GM21619 (cell line): ENCODE data around the gene OPRD1.
"Not testable (repeated sequence)": the region's sequence is repeated elsewhere in the genome, so short reads cannot be mapped to it uniquely, and the experiment has no call there.

Experiments used
- ATAC-seq: cut with Tn5 transposase; IDR thresholded peaks from one replicate; pipeline ENCODE4 v1.9.1; 2021; ENCODE audit not compliant: unreplicated experiment

Gene OPRD1

DNA sequence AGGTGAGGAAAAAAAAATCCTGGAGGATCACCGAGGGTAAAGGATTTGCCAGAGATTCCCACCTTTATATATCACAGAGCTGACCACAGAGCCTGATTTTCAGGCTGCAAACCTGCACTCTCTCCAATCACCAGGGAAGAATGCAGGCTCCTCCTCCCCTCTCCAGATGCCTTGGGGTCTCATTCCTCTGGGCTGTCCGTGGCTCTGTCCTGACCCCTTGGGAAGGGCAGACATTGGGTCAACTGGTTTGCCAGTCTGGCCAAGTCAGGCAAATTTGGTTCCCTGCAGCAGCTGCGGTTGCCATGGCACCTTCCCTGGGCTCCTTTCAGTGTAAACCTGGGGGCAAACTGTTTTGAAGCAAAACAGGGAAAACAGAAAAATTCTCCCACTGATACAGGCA is 11.6 kb upstream of the OPRD1 start:
- no peak for ATAC-seq

- no peak for ATAC-seq
These were observed 10.5 kb upstream of the OPRD1 start for GRCh38 chr1:28801461-28801860.

DNA sequence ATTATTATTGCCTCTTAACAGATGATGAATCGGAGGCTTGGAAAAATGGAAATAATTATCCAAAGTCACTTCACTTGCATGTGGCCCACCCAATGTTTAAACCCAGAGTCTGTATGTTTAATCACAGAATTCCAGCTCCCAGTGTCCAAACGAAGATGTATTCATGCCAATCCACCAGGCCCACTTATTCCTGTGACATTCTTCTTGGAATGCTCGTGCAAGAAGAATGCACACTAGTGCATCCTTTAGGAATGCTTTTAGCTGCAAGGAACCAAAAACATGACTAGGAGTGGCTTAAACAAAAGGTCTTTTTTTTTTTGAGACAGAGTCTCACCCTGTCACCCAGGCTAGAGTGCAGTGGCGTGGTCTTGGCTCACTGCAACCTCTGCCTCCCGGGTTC is 8.9 kb upstream of the OPRD1 start:
- ATAC-seq, result no peak

GRCh38 chr1:28803662-28804061 is 8.3 kb upstream of the OPRD1 start:
- ATAC-seq, result no peak

GRCh38 chr1:28804071-28804470 is 7.9 kb upstream of the OPRD1 start:
- no peak for ATAC-seq

DNA sequence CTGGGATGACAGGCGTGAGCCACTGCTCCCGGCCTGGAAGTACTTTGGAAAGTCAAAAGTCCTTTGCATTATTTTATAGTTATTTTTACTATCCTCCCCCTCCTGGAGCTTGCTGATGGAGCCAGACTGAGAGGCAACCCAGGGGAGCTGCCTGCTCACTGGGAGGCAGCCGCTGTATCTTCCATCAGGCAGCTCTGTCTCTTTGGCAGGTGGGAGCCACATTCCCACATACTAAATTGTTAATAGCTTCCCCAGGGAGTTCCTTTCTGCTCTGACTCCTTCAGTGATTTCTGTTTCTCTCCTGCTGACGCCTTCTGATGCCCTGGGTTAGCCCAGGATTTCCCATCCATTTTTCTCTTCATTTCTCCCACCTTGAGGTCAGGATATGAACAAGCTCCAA is 4.9 kb upstream of the OPRD1 start:
- ATAC-seq, result no peak

DNA sequence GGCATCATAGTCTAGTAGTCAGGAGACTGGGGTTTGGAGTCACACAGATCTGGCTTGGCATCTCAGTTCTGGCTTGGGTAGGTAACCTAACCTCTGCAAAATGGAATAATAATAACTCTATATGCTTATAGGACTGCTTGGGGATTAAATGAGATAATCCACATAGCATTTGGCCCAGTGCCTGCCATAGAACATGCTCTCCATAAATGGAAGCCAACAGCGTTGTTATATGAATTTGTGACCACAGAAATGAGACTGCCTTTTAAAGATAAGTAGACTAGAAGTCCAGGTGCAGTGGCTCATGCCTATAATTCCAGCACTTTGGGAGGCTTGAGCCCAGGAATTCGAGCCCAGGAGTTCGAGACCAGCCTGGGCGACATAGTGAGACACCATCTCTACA is 4.0 kb upstream of the OPRD1 start:
- ATAC-seq, result no peak

- ATAC-seq, result no peak
These were observed 603 bp upstream of the OPRD1 start for GRCh38 chr1:28811369-28811765.

DNA sequence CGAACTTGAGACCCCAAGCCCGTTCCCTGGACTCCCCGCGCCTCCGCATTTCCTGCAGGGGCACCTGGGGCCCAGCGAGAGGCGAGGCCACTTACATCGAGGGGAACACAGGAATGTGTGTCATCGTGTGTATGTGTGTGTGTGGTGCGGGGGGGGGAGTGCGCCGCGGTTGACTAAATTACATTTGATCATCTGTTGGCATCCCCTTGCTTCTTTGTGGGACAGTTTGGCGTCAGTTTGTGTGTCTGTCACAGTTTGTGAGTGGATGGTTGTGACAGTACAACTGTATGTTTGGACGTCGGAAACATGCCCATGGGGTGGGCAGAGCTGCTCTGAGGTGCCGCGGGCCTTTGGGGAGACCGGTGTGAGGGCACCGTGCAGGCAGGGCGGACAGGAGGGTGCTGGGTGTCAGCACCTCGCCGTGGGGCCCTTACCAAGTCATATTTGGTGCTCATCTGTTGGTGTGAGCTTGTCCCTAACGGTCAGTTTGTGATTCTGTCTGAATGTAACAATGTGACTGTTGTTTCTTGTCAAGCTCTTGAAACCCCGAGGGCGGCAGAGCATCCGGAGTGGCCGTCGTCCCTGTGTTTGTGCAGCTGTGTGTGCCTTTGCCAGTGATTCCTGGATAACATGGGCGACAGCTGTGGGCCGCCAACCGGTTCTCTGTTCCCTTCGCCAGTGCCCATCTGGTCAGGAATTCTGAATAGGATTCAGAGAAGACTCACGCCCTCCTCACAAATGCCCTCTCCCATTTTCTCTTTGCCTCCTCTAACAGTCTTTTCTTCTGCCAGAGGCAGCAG is 899 bp downstream of the OPRD1 start:
- ATAC-seq, result no peak

GRCh38 chr1:28813931-28814465 is 2.0 kb downstream of the OPRD1 start:
- ATAC-seq, result no peak

DNA sequence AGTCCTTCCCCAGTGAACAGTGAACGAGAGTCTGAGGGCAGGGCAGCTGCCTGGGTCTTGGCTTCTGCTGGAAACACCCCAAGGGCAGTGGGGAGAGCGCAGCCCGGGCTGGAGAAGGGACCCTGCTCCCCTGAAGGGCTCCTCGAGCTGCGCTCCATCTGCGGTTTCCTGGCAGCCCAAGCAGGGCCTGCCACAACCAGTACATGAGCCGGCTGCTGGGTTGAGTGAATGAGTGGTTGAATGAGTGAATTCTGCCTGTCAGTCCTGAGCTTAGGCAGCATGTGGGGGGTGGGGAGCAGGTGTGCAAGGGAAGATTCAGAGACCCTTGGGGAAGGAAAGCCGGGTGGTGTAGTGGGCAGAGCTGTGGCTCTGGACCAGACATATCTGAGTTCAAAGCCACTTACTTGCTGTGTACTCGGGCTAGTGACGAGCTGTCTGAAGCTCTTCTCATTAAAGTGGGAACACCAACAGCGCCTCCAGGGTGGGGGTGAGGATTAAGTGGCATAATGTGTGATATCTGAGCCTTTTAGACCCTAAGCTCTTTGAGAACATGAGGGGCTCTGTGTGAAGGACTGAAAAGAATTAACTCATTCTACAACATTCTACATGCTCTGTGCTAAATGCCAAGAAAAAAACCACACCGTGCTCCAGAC is 3.7 kb downstream of the OPRD1 start:
- no peak for ATAC-seq

DNA sequence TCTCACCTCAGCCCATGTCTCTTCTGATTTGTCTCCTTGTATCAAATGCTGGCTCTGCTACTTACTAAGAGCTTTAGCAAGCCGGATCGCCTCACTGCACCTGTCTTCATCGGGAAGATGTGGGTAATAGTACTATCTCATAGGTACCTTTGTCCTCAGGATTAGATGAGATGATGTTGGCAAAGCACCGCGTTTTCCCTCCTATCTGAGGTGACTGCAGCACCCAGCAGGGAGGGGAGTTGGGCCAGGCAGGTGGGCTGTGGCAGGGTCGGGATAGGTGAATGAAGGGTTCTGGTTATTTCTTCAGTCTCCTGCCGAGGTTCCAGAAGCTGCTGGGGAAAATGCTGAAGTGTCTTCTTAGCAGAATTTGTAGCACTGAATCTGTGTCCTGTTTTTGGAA is 5.2 kb downstream of the OPRD1 start:
- ATAC-seq, result no peak

DNA sequence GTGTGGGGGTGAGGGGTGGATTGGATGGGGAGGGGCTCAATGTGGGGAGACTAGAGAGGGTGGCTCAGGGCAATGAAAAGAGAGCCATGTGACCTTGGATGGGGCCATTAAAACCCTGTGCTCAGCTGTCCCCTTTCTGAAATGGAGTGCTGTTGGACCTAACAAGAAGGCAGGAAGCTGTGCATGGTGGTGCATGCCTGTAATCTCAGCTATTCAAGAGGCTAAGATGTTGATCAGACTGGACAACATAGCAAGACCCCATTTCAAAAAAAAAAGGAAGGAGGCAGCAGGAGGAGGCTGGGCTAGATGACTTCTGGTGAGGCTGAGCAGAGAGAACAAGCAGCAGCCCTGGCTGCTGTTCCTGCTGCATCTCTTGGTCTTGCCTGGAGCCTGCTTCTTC is 7.0 kb downstream of the OPRD1 start:
- ATAC-seq, result no peak

DNA sequence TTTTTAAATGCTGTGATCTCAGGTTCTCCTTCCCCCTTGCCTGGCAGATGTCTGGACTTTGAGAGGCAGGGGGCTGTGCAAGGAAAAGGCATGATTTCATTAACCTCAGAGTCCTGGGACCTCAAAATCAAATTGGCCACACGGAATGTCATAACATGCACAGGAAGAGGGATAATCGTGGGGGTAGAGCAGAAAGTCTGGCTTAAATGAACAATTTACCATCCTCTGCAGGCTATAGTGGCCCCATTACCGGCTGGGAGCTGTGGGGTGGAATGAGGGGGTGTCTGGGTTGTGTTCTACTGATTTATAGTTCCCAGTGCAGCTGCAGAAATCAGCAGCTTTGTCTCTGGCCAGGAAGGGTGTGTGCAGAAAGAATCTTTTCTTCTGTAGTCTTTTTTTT is 10.8 kb downstream of the OPRD1 start:
- no peak for ATAC-seq

GRCh38 chr1:28824061-28824460 is 12.1 kb downstream of the OPRD1 start:
- ATAC-seq, result not testable (repeated sequence)

DNA sequence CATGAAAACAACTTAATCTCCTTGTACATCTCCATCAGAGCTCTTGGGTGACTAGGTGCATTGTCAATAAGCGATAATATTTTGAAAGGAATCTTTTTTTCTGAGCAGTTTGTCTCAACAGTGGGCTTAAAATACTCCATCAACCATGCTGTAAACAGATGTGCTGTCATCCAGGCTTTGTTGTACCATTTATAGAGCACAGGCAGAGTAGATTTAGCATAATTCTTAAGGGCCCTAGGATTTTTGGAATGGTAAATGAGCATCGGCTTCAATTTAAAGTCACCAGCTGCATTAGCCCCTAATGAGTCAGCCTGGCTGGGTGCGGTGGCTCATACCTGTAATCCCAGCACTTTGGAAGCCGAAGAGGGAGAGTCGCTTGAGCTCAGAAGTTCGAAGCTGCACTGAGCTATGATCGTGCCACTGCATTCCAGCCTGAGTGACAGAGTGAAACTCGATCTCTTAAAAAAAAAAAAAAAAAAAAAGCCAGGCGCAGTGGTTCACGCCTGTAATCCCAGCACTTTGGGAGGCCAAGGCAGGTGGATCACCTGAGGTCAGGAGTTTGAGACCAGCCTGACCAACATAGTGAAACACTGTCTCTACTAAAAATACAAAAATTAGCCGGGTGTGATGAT is 16.4 kb downstream of the OPRD1 start:
- not testable (repeated sequence) for ATAC-seq

GRCh38 chr1:28830814-28831213 is 18.8 kb downstream of the OPRD1 start:
- no peak for ATAC-seq

- no peak for ATAC-seq
These were observed 21.0 kb downstream of the OPRD1 start for GRCh38 chr1:28832966-28833365.

DNA sequence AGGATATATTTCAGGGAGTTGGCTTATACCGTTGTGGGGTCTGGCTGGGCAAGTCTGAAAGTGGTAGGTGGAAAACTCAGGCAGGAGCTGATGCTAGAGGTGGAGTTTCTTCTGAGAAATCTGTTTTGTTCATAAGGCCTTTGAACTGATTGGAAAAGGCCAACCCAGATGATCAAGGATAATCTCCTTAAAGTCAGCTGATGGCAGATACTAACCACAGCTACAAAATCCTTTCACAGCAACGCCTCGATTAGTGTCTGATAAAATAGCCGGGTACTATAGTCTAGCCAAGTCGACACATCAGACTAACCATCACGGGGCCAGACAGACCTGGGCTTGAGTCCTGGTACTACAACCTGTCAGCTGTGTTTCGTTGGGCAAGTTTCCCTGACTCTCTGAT is 21.4 kb downstream of the OPRD1 start:
- no peak for ATAC-seq

DNA sequence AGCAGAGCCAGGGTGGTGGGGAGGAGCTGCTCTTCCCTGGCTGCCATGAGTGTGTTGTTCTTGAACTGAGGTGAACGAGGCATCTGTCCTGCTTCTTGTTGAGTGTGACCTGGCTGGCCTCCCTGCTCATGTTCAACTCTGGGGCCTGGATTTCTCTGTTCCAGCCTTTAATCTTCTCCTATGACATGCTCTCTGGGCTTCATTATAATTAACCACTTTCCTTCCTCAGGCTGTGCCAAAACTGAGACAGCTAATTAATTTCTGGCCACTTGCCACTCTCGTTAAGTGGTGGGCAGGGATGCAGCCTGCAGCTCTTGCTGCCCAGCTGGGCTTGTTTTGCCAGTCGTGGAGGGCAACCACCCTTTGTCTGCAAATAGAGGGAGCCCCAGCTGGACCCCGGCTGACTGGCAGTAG is 23.3 kb downstream of the OPRD1 start:
- no peak for ATAC-seq

- no peak for ATAC-seq
These were observed 24.5 kb downstream of the OPRD1 start for GRCh38 chr1:28836421-28836956.
